ENCODE measurements around the gene HOXA10. TPM values are rescaled to one million over a fixed set of nuclear protein-coding genes. Genes with fewer than 3 reads are reported as not detected.

The HOXA10 gene
- total RNA-seq, 4 donors from 2014 or later = 15.7 to 28.4 (median 19.8) TPM

GRCh38 chr7:27151341-27151930 lies 22.7 kb downstream of the HOXA10 start:
- TF ChIP-seq POLR2A (IDR thresholded peaks at IDR 0.05) = no peak
- no peak for TF ChIP-seq CTCF (IDR thresholded peaks at IDR 0.05)
- peak overlapping the region; percentile 71 to 96 (median 86) for H3K27ac ChIP-seq
- no peaks in the 10 kb centered on the region for H3K27me3 ChIP-seq
- peaks cover 0 to 58% (median 18%) of the 10 kb centered on the region in 4 donors for H3K4me1 ChIP-seq
- peak overlapping the region; percentile 42 to 75 (median 54) for H3K4me3 ChIP-seq
- DNase-seq = no peak
- no peaks in the 10 kb centered on the region for H3K9me3 ChIP-seq
- no peaks in the 10 kb centered on the region for H3K36me3 ChIP-seq

- Histone ChIP-seq H3K4me3 (peak overlapping the region; percentile 42 to 75 (median 54)), H3K27ac (peak overlapping the region; percentile 71 to 96 (median 86)), H3K36me3 (no peaks in the 10 kb centered on the region), H3K27me3 (no peaks in the 10 kb centered on the region), H3K9me3 (no peaks in the 10 kb centered on the region), H3K4me1 (peaks cover 0 to 60% (median 16%) of the 10 kb centered on the region in 4 donors)
- peak; percentile 58 to 90 (median 89) for DNase-seq
- TF ChIP-seq POLR2A (IDR thresholded peaks at IDR 0.05) = peak; percentile 87 to 96
- TF ChIP-seq CTCF (IDR thresholded peaks at IDR 0.05) = peak; percentile 59 to 96 (median 92)
Measured at GRCh38 chr7:27150568-27151340, 23.4 kb downstream of the HOXA10 start.

- Histone ChIP-seq H3K36me3 (peaks cover 0 to 5% (median 0%) of the 10 kb centered on the region in 3 donors), H3K9me3 (no peaks in the 10 kb centered on the region), H3K27me3 (no peaks in the 10 kb centered on the region), H3K4me1 (peaks cover 0 to 54% (median 15%) of the 10 kb centered on the region in 4 donors), H3K4me3 (peak overlapping the region; percentile 42 to 75 (median 54)), H3K27ac (peak overlapping the region; percentile 71 to 96 (median 86))
- TF ChIP-seq CTCF (IDR thresholded peaks at IDR 0.05) (peak in 1 of 6 experiments; percentile 24), POLR2A (IDR thresholded peaks at IDR 0.05) (no peak)
- DNase-seq = peak in 1 of 3 donors; percentile 53
Measured at GRCh38 chr7:27149842-27150567, 24.1 kb downstream of the HOXA10 start.

GRCh38 chr7:27148756-27149641 lies 25.1 kb downstream of the HOXA10 start:
- Histone ChIP-seq H3K36me3 (peaks cover 0 to 9% (median 0%) of the 10 kb centered on the region in 3 donors), H3K4me3 (peak overlapping the region; percentile 18 to 75 (median 47)), H3K27ac (peak overlapping the region; percentile 66 to 96 (median 79)), H3K9me3 (no peaks in the 10 kb centered on the region), H3K27me3 (no peaks in the 10 kb centered on the region), H3K4me1 (peaks cover 0 to 49% (median 11%) of the 10 kb centered on the region in 4 donors)
- peak in 2 of 3 donors; percentile 51 to 67 for DNase-seq
- peak in 1 of 2 donors; percentile 22 for TF ChIP-seq POLR2A (IDR thresholded peaks at IDR 0.05)
- no peak for TF ChIP-seq CTCF (IDR thresholded peaks at IDR 0.05)
